H1 (cell line): Measurements from ENCODE around the gene RPS21. TPM values are rescaled to one million over a fixed set of nuclear protein-coding genes. Genes with fewer than 3 reads are reported as not detected.

Experiments used
- CTCF ChIA-PET: fragments of 300-600 bp; sonication (Branson Sonifier 250); formaldehyde crosslinking; loops from one replicate; lab custom pipeline; 2021; ENCODE audit not compliant: partially characterized antibody; lab: Charles Lee
- POLR2A ChIA-PET: fragments of 300-600 bp; sonication (Branson Sonifier 250); formaldehyde crosslinking; loops from one replicate; lab custom pipeline; 2021; ENCODE audit warnings: inconsistent platforms; ENCODE audit not compliant: partially characterized antibody; lab: Charles Lee
- DNase-seq, 2 experiments: peaks; one replicate each; pipeline versions ENCODE4 v3.0.0 to v3.0.0-alpha.2; 2010 to 2022; ENCODE audit warnings: low spot score in 2 of 2, low read depth in 1 of 2, mixed read lengths in 1 of 2
- FAIRE-seq: peaks from 2 replicates; lab custom pipeline; 2011; peaks lifted over from hg19 to GRCh38; lab: Jason Lieb, UNC
- H2AFZ ChIP-seq: 2 replicates; pipeline ENCODE4 v1.8.1; 2012; ENCODE audit warnings: low read length, inconsistent platforms
- H2AK5ac ChIP-seq: 2 replicates; pipeline ENCODE4 v1.6.1; 2013; ENCODE audit warnings: low read depth, low read length
- H2BK120ac ChIP-seq: replicated peaks from 2 replicates; pipeline ENCODE3; 2013; ENCODE audit warnings: low read depth, low read length, inconsistent platforms
- H2BK12ac ChIP-seq: 2 replicates; pipeline ENCODE4 v1.6.1; 2013; ENCODE audit warnings: low read depth, low read length
- H2BK15ac ChIP-seq: 2 replicates; pipeline ENCODE4 v1.6.1; 2013; ENCODE audit warnings: low read length
- H2BK20ac ChIP-seq: 2 replicates; pipeline ENCODE4 v1.6.1; 2013; ENCODE audit warnings: low read length
- H2BK5ac ChIP-seq: 2 replicates; pipeline ENCODE4 v1.6.1; 2013; ENCODE audit warnings: low read depth, low read length
- H3K14ac ChIP-seq: 2 replicates; pipeline ENCODE4 v1.6.1; 2013; ENCODE audit warnings: inconsistent platforms; ENCODE audit not compliant: insufficient read length
- H3K18ac ChIP-seq: 2 replicates; pipeline ENCODE4 v1.6.1; 2013; ENCODE audit warnings: low read length; ENCODE audit errors: extremely low read depth
- H3K23ac ChIP-seq: 2 replicates; pipeline ENCODE4 v1.6.1; 2013; ENCODE audit warnings: inconsistent platforms; ENCODE audit not compliant: insufficient read length
- H3K23me2 ChIP-seq: 2 replicates; pipeline ENCODE4 v1.6.1; 2013; ENCODE audit warnings: low read depth, low read length
- H3K27ac ChIP-seq: 2 replicates; pipeline ENCODE4 v1.6.1; 2011; ENCODE audit warnings: low read depth, low read length, inconsistent platforms
- H3K27me3 ChIP-seq, 4 experiments: replicated peaks in 1 of 4; 1 replicate in 1 of 4; 2 replicates in 3 of 4; pipeline versions ENCODE4 v1.6.1 to v1.8.1; 2011 to 2013; ENCODE audit warnings: low read length in 3 of 4, mild to moderate bottlenecking in 3 of 4, inconsistent platforms in 2 of 4, mixed read lengths in 2 of 4, moderate library complexity in 1 of 4; ENCODE audit not compliant: control insufficient read depth in 3 of 4, insufficient read depth in 3 of 4; ENCODE audit errors: extremely low read depth in 1 of 4
- H3K36me3 ChIP-seq, 4 experiments: 2 replicates each; pipeline versions ENCODE4 v1.6.1 to v1.8.1; 2011 to 2013; ENCODE audit warnings: mild to moderate bottlenecking in 4 of 4, low read length in 3 of 4, moderate library complexity in 2 of 4, control low read depth in 1 of 4, inconsistent platforms in 1 of 4; ENCODE audit not compliant: insufficient read depth in 4 of 4, control insufficient read depth in 2 of 4
- H3K4ac ChIP-seq: replicated peaks from 2 replicates; pipeline ENCODE3; 2013; ENCODE audit warnings: low read length, low read depth, mixed read lengths, inconsistent platforms; ENCODE audit not compliant: insufficient read length
- H3K4me1 ChIP-seq, 4 experiments: replicated peaks in 1 of 4; 1 replicate in 1 of 4; 2 replicates in 3 of 4; pipeline versions ENCODE4 v1.6.1 to v1.8.1; 2011 to 2013; ENCODE audit warnings: low read length in 3 of 4, inconsistent platforms in 2 of 4, mixed read lengths in 1 of 4; ENCODE audit not compliant: insufficient read depth in 4 of 4, control insufficient read depth in 3 of 4
- H3K4me2 ChIP-seq, 2 experiments: 2 replicates each; pipeline versions ENCODE4 v1.6.1 to v1.8.1; 2011 to 2013; ENCODE audit warnings: low read depth in 2 of 2, low read length in 2 of 2, control low read depth in 1 of 2, inconsistent platforms in 1 of 2, mild to moderate bottlenecking in 1 of 2; ENCODE audit not compliant: insufficient read depth in 1 of 2
- H3K4me3 ChIP-seq, 4 experiments: fragments of 200-600, 300-600 bp in 1 of 4; sonication (generic), shearing (Covaris generic), sonication (Bioruptor Twin) in 1 of 4; 2 replicates each; pipeline versions ENCODE4 v1.5.1 to v1.8.1; 2011 to 2016; ENCODE audit warnings: low read length in 4 of 4, low read depth in 3 of 4, control low read depth in 2 of 4, inconsistent platforms in 2 of 4, mild to moderate bottlenecking in 2 of 4, mixed read lengths in 1 of 4, moderate library complexity in 1 of 4; ENCODE audit not compliant: insufficient read depth in 2 of 4; ENCODE audit errors: extremely low read depth in 1 of 4
- H3K56ac ChIP-seq: replicated peaks from 2 replicates; pipeline ENCODE3; 2013; ENCODE audit warnings: low read depth, mild to moderate bottlenecking, mixed read lengths, low read length, inconsistent platforms; ENCODE audit not compliant: insufficient read length
- H3K79me1 ChIP-seq: 2 replicates; pipeline ENCODE4 v1.6.1; 2013; ENCODE audit warnings: low read depth, low read length, control low read depth
- H3K79me2 ChIP-seq, 2 experiments: 2 replicates each; pipeline versions ENCODE4 v1.6.1 to v1.8.1; 2012 to 2013; ENCODE audit warnings: low read length in 2 of 2, mild to moderate bottlenecking in 2 of 2, inconsistent platforms in 1 of 2; ENCODE audit not compliant: insufficient read depth in 2 of 2, control insufficient read depth in 1 of 2
- H3K9ac ChIP-seq, 4 experiments: replicated peaks in 1 of 4; 1 replicate in 1 of 4; 2 replicates in 3 of 4; pipeline versions ENCODE4 v1.6.1 to v1.8.1; 2011 to 2013; ENCODE audit warnings: low read depth in 3 of 4, low read length in 3 of 4, control low read depth in 2 of 4, mild to moderate bottlenecking in 2 of 4, moderate library complexity in 2 of 4, inconsistent platforms in 1 of 4; ENCODE audit errors: extremely low read depth in 1 of 4
- H3K9me3 ChIP-seq, 2 experiments: 2 replicates each; pipeline versions ENCODE4 v1.6.1 to v1.8.1; 2012 to 2013; ENCODE audit warnings: mild to moderate bottlenecking in 2 of 2, moderate library complexity in 2 of 2, control low read depth in 1 of 2, inconsistent platforms in 1 of 2, low read depth in 1 of 2, low read length in 1 of 2, mixed read lengths in 1 of 2; ENCODE audit not compliant: insufficient read depth in 2 of 2
- H4K20me1 ChIP-seq, 2 experiments: replicated peaks in 1 of 2; 2 replicates each; pipeline versions ENCODE3 to v1.8.1; 2011 to 2013; ENCODE audit warnings: inconsistent platforms in 2 of 2, low read length in 2 of 2, mild to moderate bottlenecking in 1 of 2; ENCODE audit not compliant: insufficient read depth in 2 of 2, control insufficient read depth in 1 of 2
- H4K5ac ChIP-seq: 2 replicates; pipeline ENCODE4 v1.6.1; 2013; ENCODE audit warnings: low read length, low read depth, mixed read lengths, inconsistent platforms; ENCODE audit not compliant: insufficient read length
- H4K8ac ChIP-seq: 2 replicates; pipeline ENCODE4 v1.8.0; 2013; ENCODE audit warnings: mild to moderate bottlenecking, moderate library complexity, low read length, inconsistent platforms; ENCODE audit not compliant: insufficient read depth; ENCODE audit errors: extremely low read depth
- H4K91ac ChIP-seq: replicated peaks from 2 replicates; pipeline ENCODE3; 2013; ENCODE audit warnings: low read length, mixed read lengths, inconsistent platforms; ENCODE audit not compliant: insufficient read length
- SAP30 ChIP-seq: fragments of 300-600 bp; sonication (generic); IDR thresholded peaks from 2 replicates; pipeline ENCODE4 v1.7.1; 2012; ENCODE audit warnings: low read length, moderate library complexity, mild to moderate bottlenecking, inconsistent platforms; ENCODE audit not compliant: insufficient read depth, insufficient replicate concordance
- WGBS, 2 experiments: shearing (Covaris generic) in 1 of 2; methylation state at CpG; one replicate each; pipeline versions ENCODE4 v1.1.6 to v1.1.7; 2013 to 2015; ENCODE audit warnings: low lambda C conversion rate in 2 of 2, mixed read lengths in 2 of 2, inconsistent platforms in 1 of 2, low coverage in 1 of 2, missing lambda C conversion rate in 1 of 2; ENCODE audit not compliant: insufficient replicate concordance in 2 of 2, insufficient coverage in 1 of 2, insufficient read length in 1 of 2; ENCODE audit errors: extremely low coverage in 1 of 2, missing lambda C conversion rate in 1 of 2; 5-methylcytosine and 5-hydroxymethylcytosine counted together
- polyA plus RNA-seq, 7 experiments: library from polyadenylated mRNA; depleted of rRNA in 3 of 7; stranded (reverse) in 5 of 7; unstranded in 2 of 7; fragments of >200 nt in 5 of 7; fragments of 200-250 nt in 2 of 7; gene quantifications; 1 replicate in 5 of 7; 2 replicates in 1 of 7; 4 replicates in 1 of 7; pipeline versions ENCODE4 v1.2.1 to v1.2.3, GENCODE V29; 2011 to 2013; ENCODE audit warnings: missing spikeins in 2 of 7, mixed read lengths in 2 of 7
- total RNA-seq: library from RNA; stranded (reverse); fragmentation: NEBNext Ultra II Directional; extraction: Animal tissue kit (Norgen Biotek cat#: 25700); gene quantifications from 2 replicates; pipeline ENCODE4 v1.2.1, GENCODE V29; 2021

The RPS21 gene
- total and polyA plus RNA-seq, 2 of the 8 experiments (the other 6 are each of a cell fraction or from before 2014, with no cell fraction given): 1,787 to 7,219 TPM

DNA sequence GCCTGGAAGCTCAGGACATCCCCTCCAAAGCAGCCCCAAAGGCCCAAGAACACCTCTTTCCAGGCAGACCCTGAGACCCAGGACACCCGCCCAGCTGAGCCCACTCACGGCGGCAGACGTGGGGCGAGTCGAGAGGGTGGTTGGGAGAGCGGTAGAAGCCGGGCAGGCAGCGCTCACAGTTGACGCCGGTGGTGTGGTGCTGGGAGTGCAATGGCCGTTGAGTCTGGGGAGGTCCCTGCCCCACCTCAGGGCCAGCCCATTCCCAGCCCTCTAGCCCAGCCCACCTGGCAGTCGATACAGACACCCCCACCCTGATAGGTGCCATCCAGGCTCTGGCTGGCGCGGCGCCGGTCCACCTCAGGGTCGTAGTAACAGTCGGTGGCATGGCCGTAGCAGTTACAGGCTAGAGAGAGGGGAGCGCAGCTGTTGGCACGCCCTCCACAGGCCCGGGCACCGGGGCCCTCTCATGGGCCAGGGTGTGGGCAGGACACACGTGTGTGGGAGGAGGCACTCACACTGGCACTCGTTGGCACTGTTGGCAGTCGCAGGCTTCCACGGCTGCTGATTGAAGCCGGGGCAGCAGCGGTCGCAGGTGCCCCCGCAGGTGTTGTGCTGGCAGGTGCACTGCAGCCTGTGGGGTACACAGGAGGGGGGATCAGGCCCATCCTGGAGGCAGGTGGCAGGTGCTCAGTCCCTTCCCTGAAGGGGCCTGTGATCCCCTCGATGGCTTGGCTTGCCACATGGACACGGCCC is 40.3 kb upstream of the RPS21 start:
- Histone ChIP-seq H3K23ac (no peak overlapping the region), H3K79me1 (no peaks in the 10 kb centered on the region; the same call in 1 of the 2 replicates), H3K27me3 (no peaks in the 10 kb centered on the region), H3K36me3 (peaks cover 25 to 66% (median 54%) of the 10 kb centered on the region in 4 experiments; a peak in 7 of 8 replicates), H2AFZ (no peak overlapping the region), H3K27ac (no peak overlapping the region), H3K56ac (no peak overlapping the region), H2AK5ac (no peak overlapping the region), H2BK20ac (no peak overlapping the region), H2BK12ac (no peak overlapping the region), H3K9ac (no peak overlapping the region), H4K5ac (no peak overlapping the region), H4K91ac (no peak overlapping the region), H3K9me3 (peaks cover 0 to 3% of the 10 kb centered on the region in 2 experiments; a peak in 2 of 4 replicates), H3K4me2 (no peak overlapping the region), H2BK120ac (no peak overlapping the region), H4K8ac (0 out of 2 replicates have a peak overlapping the region, but pooled peaks have one; percentile 57), H2BK15ac (no peak overlapping the region), H3K79me2 (no peaks in the 10 kb centered on the region), H3K4me1 (no peaks in the 10 kb centered on the region; a peak in 1 of 7 replicates), H4K20me1 (peaks cover 0 to 9% of the 10 kb centered on the region in 2 experiments), H3K23me2 (no peaks in the 10 kb centered on the region; the same call in 1 of the 2 replicates), H3K4me3 (no peak overlapping the region), H2BK5ac (no peak overlapping the region; the same call in 1 of the 2 replicates), H3K4ac (no peak overlapping the region), H3K18ac (no peak overlapping the region), H3K14ac (no peak overlapping the region)
- ChIA-PET POLR2A (interaction anchor here (0.8 to 12.3 kb wide), 12 partner anchors 9 to 43 kb away, joined by 3 to 95 read pairs (median 4); partner anchors contain the start of gene RPS21), CTCF (interaction anchor here (0.9 to 3.6 kb wide), 2 partner anchors 19 to 36 kb away, joined by 3 to 17 read pairs; no protein-coding TSS in a partner anchor)
- no peak for DNase-seq
- no peak for TF ChIP-seq SAP30
- WGBS, 2 experiments: 97% methylated on average over 33 of the region's 34 CpGs; no CpG with 5 or more reads in 1 of the 2 experiments
- no peak for FAIRE-seq
